ENCODE data around the gene GTF2A1L. TPM values are rescaled to one million over a fixed set of nuclear protein-coding genes. Genes with fewer than 3 reads are reported as not detected.
A peak's percentile ranks its signal among the peaks of the same experiment; 100 is the strongest.

Gene GTF2A1L
- total RNA-seq, 1 donor from 2014 or later: 3.7 TPM

DNA sequence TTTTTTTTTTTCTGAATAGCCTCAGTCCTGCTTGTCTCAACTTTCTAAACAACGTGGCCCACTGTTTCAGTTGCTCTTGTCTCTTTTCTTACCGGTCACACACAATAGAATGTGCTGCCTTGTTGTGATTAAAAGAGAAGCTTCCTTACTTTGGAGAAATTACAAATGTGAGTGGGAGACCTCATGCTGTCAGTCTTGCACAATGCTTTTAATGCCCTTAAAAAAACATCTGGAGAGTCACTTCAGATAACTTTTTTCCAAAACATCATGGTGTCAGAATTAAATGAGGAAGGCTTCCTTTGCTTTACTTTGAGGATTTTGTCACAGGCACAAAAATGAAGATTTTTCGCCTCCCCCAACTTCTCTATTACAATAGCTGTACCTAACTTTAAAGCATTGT lies 100.2 kb downstream of the GTF2A1L start:
- H3K9me3 ChIP-seq (ENCODE audit: low read depth): no peaks in the 10 kb centered on the region
- peaks cover 35% of the 10 kb centered on the region for H3K4me1 ChIP-seq
- peaks cover 53% of the 10 kb centered on the region for H3K4me1 Mint-ChIP-seq
- H3K9me3 Mint-ChIP-seq: peaks cover 3% of the 10 kb centered on the region
- no peak overlapping the region for H3K4me3 Mint-ChIP-seq
- H3K27me3 ChIP-seq: no peaks in the 10 kb centered on the region
- H3K36me3 Mint-ChIP-seq: peaks cover 3% of the 10 kb centered on the region
- no peak overlapping the region for H2AFZ ChIP-seq (replicated peaks)
- H3K27ac ChIP-seq: no peak overlapping the region
- peaks cover 22% of the 10 kb centered on the region for H3F3A ChIP-seq (ENCODE audit: low read depth)
- no peaks in the 10 kb centered on the region for H4K20me1 ChIP-seq (ENCODE audit: low read depth)
- no peaks in the 10 kb centered on the region for H3K79me2 ChIP-seq (ENCODE audit: low read depth)
- H3K36me3 ChIP-seq: no peaks in the 10 kb centered on the region
- H3K27ac Mint-ChIP-seq: no peak overlapping the region
- TF ChIP-seq, protein P1, sequence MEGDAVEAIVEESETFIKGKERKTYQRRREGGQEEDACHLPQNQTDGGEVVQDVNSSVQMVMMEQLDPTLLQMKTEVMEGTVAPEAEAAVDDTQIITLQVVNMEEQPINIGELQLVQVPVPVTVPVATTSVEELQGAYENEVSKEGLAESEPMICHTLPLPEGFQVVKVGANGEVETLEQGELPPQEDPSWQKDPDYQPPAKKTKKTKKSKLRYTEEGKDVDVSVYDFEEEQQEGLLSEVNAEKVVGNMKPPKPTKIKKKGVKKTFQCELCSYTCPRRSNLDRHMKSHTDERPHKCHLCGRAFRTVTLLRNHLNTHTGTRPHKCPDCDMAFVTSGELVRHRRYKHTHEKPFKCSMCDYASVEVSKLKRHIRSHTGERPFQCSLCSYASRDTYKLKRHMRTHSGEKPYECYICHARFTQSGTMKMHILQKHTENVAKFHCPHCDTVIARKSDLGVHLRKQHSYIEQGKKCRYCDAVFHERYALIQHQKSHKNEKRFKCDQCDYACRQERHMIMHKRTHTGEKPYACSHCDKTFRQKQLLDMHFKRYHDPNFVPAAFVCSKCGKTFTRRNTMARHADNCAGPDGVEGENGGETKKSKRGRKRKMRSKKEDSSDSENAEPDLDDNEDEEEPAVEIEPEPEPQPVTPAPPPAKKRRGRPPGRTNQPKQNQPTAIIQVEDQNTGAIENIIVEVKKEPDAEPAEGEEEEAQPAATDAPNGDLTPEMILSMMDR (IDR thresholded peaks at IDR 0.05): no peak
- TF ChIP-seq EZH2 (IDR thresholded peaks at IDR 0.05) (no peak), EZH2phosphoT487 (IDR thresholded peaks at IDR 0.05) (no peak)
- peak overlapping the region; percentile 51 for H3K4me2 ChIP-seq
- H3K27me3 Mint-ChIP-seq (ENCODE audit: insufficient read depth, low read depth): no peaks in the 10 kb centered on the region
- no peak overlapping the region for H3K9ac ChIP-seq
- no peak overlapping the region for H3K4me3 ChIP-seq
- no peak for DNase-seq (ENCODE audit: low spot score)

DNA sequence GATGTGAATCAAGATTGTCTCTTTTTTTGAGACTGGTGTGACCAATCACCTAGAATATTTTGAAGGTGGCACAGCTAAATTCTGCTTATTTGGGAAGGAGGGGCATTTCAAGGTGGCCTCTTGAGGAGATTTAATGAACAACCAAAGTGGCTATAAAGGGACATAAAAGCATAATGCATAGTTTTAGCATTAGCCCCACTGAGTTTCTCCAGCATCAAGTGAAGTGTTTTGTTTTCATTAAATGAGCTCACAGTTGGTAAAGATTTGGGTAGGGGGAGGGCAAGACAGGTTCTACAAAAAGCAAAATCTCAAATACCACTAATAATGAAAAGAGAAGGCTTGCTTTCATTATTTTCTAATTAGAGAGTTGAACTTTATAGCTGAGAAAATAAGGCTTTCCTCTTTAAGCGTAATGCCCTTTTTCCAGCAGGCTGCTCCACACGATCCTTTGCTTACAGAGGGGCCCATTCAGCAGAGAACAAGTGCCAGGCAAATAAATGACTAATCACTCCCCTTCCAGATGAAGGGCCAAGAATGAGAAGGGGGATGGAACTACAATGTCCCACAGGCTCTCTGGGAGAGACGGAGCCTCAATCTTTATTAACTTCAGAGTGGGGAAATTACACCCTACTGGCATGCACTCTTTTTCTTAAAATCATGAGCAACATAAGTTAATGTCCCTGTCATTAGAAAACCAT lies 102.0 kb downstream of the GTF2A1L start:
- DNase-seq (ENCODE audit: low spot score): peak; percentile 67
- no peaks in the 10 kb centered on the region for H3K27me3 ChIP-seq
- peaks cover 45% of the 10 kb centered on the region for H3K4me1 Mint-ChIP-seq
- no peaks in the 10 kb centered on the region for H3K79me2 ChIP-seq (ENCODE audit: low read depth)
- TF ChIP-seq EZH2phosphoT487 (IDR thresholded peaks at IDR 0.05) (no peak), EZH2 (IDR thresholded peaks at IDR 0.05) (no peak)
- TF ChIP-seq, protein P1 (IDR thresholded peaks at IDR 0.05): no peak
- H3F3A ChIP-seq (ENCODE audit: low read depth): peaks cover 22% of the 10 kb centered on the region
- H3K4me3 Mint-ChIP-seq: no peak overlapping the region
- no peaks in the 10 kb centered on the region for H4K20me1 ChIP-seq (ENCODE audit: low read depth)
- no peak overlapping the region for H3K9ac ChIP-seq
- no peak overlapping the region for H2AFZ ChIP-seq (replicated peaks)
- peak overlapping the region; percentile 57 for H3K4me2 ChIP-seq
- H3K4me3 ChIP-seq: no peak overlapping the region
- peak overlapping the region; percentile 13 for H3K27ac Mint-ChIP-seq
- H3K36me3 ChIP-seq: no peaks in the 10 kb centered on the region
- peaks cover 3% of the 10 kb centered on the region for H3K36me3 Mint-ChIP-seq
- H3K27ac ChIP-seq: no peak overlapping the region
- peaks cover 35% of the 10 kb centered on the region for H3K4me1 ChIP-seq
- peaks cover 3% of the 10 kb centered on the region for H3K9me3 Mint-ChIP-seq
- H3K9me3 ChIP-seq (ENCODE audit: low read depth): no peaks in the 10 kb centered on the region
- H3K27me3 Mint-ChIP-seq (ENCODE audit: insufficient read depth, low read depth): no peaks in the 10 kb centered on the region

DNA sequence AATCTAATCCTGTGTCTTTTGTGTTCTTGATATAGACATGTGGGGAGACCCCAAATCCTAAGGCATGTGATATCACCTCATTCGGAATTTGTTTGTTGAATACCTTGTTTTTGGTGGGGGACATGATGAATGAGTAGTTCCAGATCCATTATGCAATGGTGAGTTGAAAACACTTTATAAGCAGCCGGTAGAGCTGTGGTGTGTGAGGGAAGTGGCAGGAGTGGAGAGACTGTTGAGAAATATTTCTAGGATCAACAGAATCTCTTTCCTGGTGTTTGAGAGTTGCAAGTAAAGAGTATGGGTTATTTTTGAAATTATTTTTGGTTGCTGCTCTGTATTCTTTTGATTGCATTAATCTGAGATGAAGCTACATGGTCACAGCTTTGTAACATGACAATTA lies 103.5 kb downstream of the GTF2A1L start:
- TF ChIP-seq, protein P1 (IDR thresholded peaks at IDR 0.05): no peak
- TF ChIP-seq EZH2phosphoT487 (IDR thresholded peaks at IDR 0.05) (no peak), EZH2 (IDR thresholded peaks at IDR 0.05) (no peak)
- H3K36me3 ChIP-seq: no peaks in the 10 kb centered on the region
- Mint-ChIP-seq H3K27me3 (ENCODE audit: insufficient read depth, low read depth) (no peaks in the 10 kb centered on the region), H3K4me1 (peaks cover 38% of the 10 kb centered on the region), H3K27ac (no peak overlapping the region), H3K36me3 (peaks cover 3% of the 10 kb centered on the region), H3K9me3 (peaks cover 3% of the 10 kb centered on the region), H3K4me3 (no peak overlapping the region)
- no peak overlapping the region for H3K4me2 ChIP-seq
- no peak for DNase-seq (ENCODE audit: low spot score)
- no peaks in the 10 kb centered on the region for H3K79me2 ChIP-seq (ENCODE audit: low read depth)
- H3K9me3 ChIP-seq (ENCODE audit: low read depth): no peaks in the 10 kb centered on the region
- H3K4me1 ChIP-seq: peaks cover 29% of the 10 kb centered on the region
- no peak overlapping the region for H2AFZ ChIP-seq (replicated peaks)
- peaks cover 22% of the 10 kb centered on the region for H3F3A ChIP-seq (ENCODE audit: low read depth)
- no peak overlapping the region for H3K27ac ChIP-seq
- H3K4me3 ChIP-seq: no peak overlapping the region
- no peak overlapping the region for H3K9ac ChIP-seq
- H4K20me1 ChIP-seq (ENCODE audit: low read depth): no peaks in the 10 kb centered on the region
- H3K27me3 ChIP-seq: no peaks in the 10 kb centered on the region
